Activated CD4-positive, CD25-positive, alpha-beta regulatory T cell (primary cell): Measurements from ENCODE around the gene LAYN.
A peak's percentile ranks its signal among the peaks of the same experiment; 100 is the strongest.

Source experiments
- DNase-seq, 4 experiments: peaks; one replicate each; lab custom pipeline; 2025; lab: John Stamatoyannopoulos, UW

The LAYN gene

GRCh38 chr11:111561791-111562325, 21.3 kb downstream of the LAYN start:
- DNase-seq = no peak

GRCh38 chr11:111562692-111563389, 22.3 kb downstream of the LAYN start:
- DNase-seq = no peak

GRCh38 chr11:111565114-111565720, 24.7 kb downstream of the LAYN start:
- peak; percentile 14 to 22 (median 18) for DNase-seq

GRCh38 chr11:111566324-111566723, 25.8 kb downstream of the LAYN start:
- no peak for DNase-seq

GRCh38 chr11:111569476-111569875, 29.0 kb downstream of the LAYN start:
- DNase-seq = no peak

GRCh38 chr11:111570796-111571195, 30.3 kb downstream of the LAYN start:
- no peak for DNase-seq

- DNase-seq = no peak
These were observed 31.4 kb downstream of the LAYN start for GRCh38 chr11:111571829-111572501.

GRCh38 chr11:111572581-111572980, 32.1 kb downstream of the LAYN start:
- DNase-seq = no peak

GRCh38 chr11:111573821-111574249, 33.3 kb downstream of the LAYN start:
- no peak for DNase-seq

GRCh38 chr11:111574373-111575225, 34.1 kb downstream of the LAYN start:
- no peak for DNase-seq

GRCh38 chr11:111575740-111576139, 35.2 kb downstream of the LAYN start:
- no peak for DNase-seq

GRCh38 chr11:111577821-111578220, 37.3 kb downstream of the LAYN start:
- DNase-seq = no peak

GRCh38 chr11:111581341-111581740, 40.8 kb downstream of the LAYN start:
- no peak for DNase-seq

- no peak for DNase-seq
These were observed 41.6 kb downstream of the LAYN start for GRCh38 chr11:111582163-111582562.

GRCh38 chr11:111582881-111583280, 42.4 kb downstream of the LAYN start:
- no peak for DNase-seq

GRCh38 chr11:111585371-111585770, 44.9 kb downstream of the LAYN start:
- no peak for DNase-seq

GRCh38 chr11:111586388-111586831, 45.9 kb downstream of the LAYN start:
- DNase-seq = peak in 2 of 4 experiments; percentile 2 to 18

GRCh38 chr11:111589114-111589513, 48.6 kb downstream of the LAYN start:
- DNase-seq = no peak

- DNase-seq = no peak
These were observed 49.5 kb downstream of the LAYN start for GRCh38 chr11:111589886-111590499.

- no peak for DNase-seq
These were observed 50.9 kb downstream of the LAYN start for GRCh38 chr11:111591187-111591960.

- no peak for DNase-seq
These were observed 52.0 kb downstream of the LAYN start for GRCh38 chr11:111592491-111592890.
